Measurements from ENCODE around the gene MEMO1.
"Not testable (repeated sequence)": the region's sequence is repeated elsewhere in the genome, so short reads cannot be mapped to it uniquely, and the experiment has no call there.

MEMO1 gene

GRCh38 chr2:31956312-31956711, 54.5 kb downstream of the MEMO1 start:
- no peak for DNase-seq

GRCh38 chr2:31953095-31953494, 57.7 kb downstream of the MEMO1 start:
- DNase-seq, result not testable (repeated sequence)

GRCh38 chr2:31950946-31951562, 59.8 kb downstream of the MEMO1 start:
- no peak for DNase-seq

- no peak for DNase-seq
Observed at GRCh38 chr2:31947871-31948270, 62.9 kb downstream of the MEMO1 start.

- DNase-seq, result no peak
Observed at GRCh38 chr2:31946838-31947237, 64.0 kb downstream of the MEMO1 start.

GRCh38 chr2:31945572-31945935, 65.3 kb downstream of the MEMO1 start:
- no peak for DNase-seq

- DNase-seq, result no peak
Observed at GRCh38 chr2:31944828-31945571, 65.8 kb downstream of the MEMO1 start.

GRCh38 chr2:31943636-31944225, 67.1 kb downstream of the MEMO1 start:
- no peak for DNase-seq

- DNase-seq, result no peak
Observed at GRCh38 chr2:31940920-31941319, 69.9 kb downstream of the MEMO1 start.

- DNase-seq, result no peak
Observed at GRCh38 chr2:31937741-31938140, 73.1 kb downstream of the MEMO1 start.

GRCh38 chr2:31935370-31935769, 75.4 kb downstream of the MEMO1 start:
- no peak for DNase-seq

- no peak for DNase-seq
Observed at GRCh38 chr2:31933066-31933465, 77.7 kb downstream of the MEMO1 start.

- no peak for DNase-seq
Observed at GRCh38 chr2:31932589-31932988, 78.2 kb downstream of the MEMO1 start.

- DNase-seq, result no peak
Observed at GRCh38 chr2:31931916-31932315, 78.9 kb downstream of the MEMO1 start.

GRCh38 chr2:31925517-31925916, 85.3 kb downstream of the MEMO1 start:
- DNase-seq, result no peak

GRCh38 chr2:31923662-31924061, 87.1 kb downstream of the MEMO1 start:
- DNase-seq, result no peak

GRCh38 chr2:31922542-31923408, 88.0 kb downstream of the MEMO1 start:
- DNase-seq, result no peak

- no peak for DNase-seq
Observed at GRCh38 chr2:31920962-31921361, 89.8 kb downstream of the MEMO1 start.

GRCh38 chr2:31919499-31919898, 91.3 kb downstream of the MEMO1 start:
- DNase-seq, result no peak

GRCh38 chr2:31909661-31910060, 101.1 kb downstream of the MEMO1 start:
- DNase-seq, result no peak

GRCh38 chr2:31907491-31907890, 103.3 kb downstream of the MEMO1 start:
- not testable (repeated sequence) for DNase-seq

GRCh38 chr2:31903109-31903780, 107.6 kb downstream of the MEMO1 start:
- DNase-seq, result peak in 1 of 2 donors; percentile 26

GRCh38 chr2:31901900-31902299, 108.9 kb downstream of the MEMO1 start:
- no peak for DNase-seq

Data from bone marrow (tissue), 2 donors.